Measurements from ENCODE around the gene KRAS. TPM values are rescaled to one million over a fixed set of nuclear protein-coding genes. Genes with fewer than 3 reads are reported as not detected.

Gene KRAS
- total RNA-seq, 2 experiments from 2014 or later = 17.0 to 19.0 TPM

DNA sequence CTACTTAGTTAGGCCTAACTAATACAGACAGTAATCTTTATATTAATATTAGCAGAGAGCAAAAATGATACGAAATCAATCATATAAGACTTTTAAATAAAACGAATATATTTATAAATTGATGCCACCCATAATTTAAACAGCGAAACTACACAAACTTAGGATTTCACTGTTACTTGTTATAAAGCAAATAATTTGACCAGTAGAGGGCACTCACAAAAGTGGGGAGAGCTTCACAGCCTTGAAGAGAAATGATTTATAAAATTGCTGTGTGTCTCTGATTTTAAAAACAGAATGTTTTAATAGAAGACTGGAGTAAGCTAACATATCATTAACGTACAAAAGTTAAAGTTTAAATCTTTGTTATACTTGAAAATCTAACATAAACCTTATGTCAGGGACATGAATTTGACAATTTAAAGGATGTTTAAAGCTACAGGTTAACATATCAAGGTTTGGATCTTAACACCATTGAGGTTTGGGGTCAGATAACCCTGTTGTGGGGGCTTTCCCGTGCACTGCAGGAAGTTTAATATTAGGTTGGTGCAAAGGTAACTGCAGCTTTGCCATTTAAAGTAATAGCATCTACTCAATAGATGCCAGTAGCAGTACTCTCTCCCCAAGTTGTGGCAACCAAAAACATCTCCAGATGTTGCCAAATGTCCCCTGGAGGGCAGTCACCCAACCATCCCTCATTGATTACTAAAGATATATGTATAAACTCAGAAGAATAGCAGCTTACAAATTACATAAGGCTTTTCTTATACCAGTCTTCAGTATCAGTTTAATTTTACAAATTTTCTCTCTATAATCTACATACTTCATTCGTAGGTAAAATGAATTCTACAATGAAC lies 9.3 kb downstream of the KRAS start:
- CTCF ChIA-PET = interaction anchor here (0.7 to 2.4 kb wide), 42 partner anchors 8 to 1186 kb away, joined by 3 to 21 read pairs (median 4); partner anchors contain the start of genes DNAI7, ETFRF1 and KRAS
- ATAC-seq = peak; percentile 90
- peaks cover 42% of the 10 kb centered on the region for H3K36me3 Mint-ChIP-seq (ENCODE audit: low read depth)

DNA sequence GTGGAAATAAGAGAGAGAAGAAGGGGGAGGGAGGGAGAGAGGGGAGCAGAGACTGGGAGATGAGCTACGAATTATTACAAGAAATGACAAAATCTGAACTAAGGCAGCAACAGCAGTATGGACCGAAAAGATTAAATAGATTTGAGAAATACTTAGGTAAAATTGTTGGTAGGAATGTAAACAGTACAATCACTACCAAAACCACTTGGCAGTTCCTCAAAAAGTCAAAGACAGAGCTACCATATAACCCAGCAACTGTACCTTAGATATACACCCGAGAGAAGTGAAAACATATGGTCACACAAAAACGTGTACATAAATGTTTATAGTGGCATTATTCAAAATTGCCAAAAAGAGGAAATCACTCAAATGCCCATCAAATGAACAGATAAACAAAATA lies 14.1 kb downstream of the KRAS start:
- no peak for DNase-seq
- no peak overlapping the region for H3K4me3 Mint-ChIP-seq
- CTCF ChIA-PET = interaction anchor here (1.3 kb wide), 1 partner anchor 246 kb away, joined by 3 read pairs; no protein-coding TSS in a partner anchor
- intact Hi-C loops (cut with micrococcal nuclease) = loop anchor here (5.0 kb wide), 1 partner anchor 39 kb away; the partner anchor contains the start of genes DNAI7 and ETFRF1
- H3K36me3 Mint-ChIP-seq (ENCODE audit: low read depth) = peaks cover 28% of the 10 kb centered on the region
- peaks cover 35% of the 10 kb centered on the region for H3K4me1 Mint-ChIP-seq (ENCODE audit: low read depth)
- POLR2A ChIA-PET = interaction anchor here (1.0 kb wide), 1 partner anchor 129 kb away, joined by 5 read pairs; no protein-coding TSS in a partner anchor
- no peak for TF ChIP-seq CTCF (IDR thresholded peaks at IDR 0.05)
- no peaks in the 10 kb centered on the region for H3K27me3 Mint-ChIP-seq
- no peaks in the 10 kb centered on the region for H3K9me3 Mint-ChIP-seq
- ATAC-seq = no peak
- H3K27ac Mint-ChIP-seq = peak overlapping the region; percentile 34

More for the DNA sequence above, 9.3 kb downstream of the KRAS start:
- Mint-ChIP-seq H3K4me1 (ENCODE audit: low read depth) (peaks cover 56% of the 10 kb centered on the region), H3K27me3 (no peaks in the 10 kb centered on the region), H3K9me3 (peaks cover 3% of the 10 kb centered on the region), H3K4me3 (no peak overlapping the region), H3K27ac (no peak overlapping the region)
- intact Hi-C loops (cut with micrococcal nuclease) = loop anchor here (1.0 kb wide), 1 partner anchor 147 kb away; no protein-coding TSS in a partner anchor
- DNase-seq = peak; percentile 65
- peak; percentile 83 for TF ChIP-seq CTCF (IDR thresholded peaks at IDR 0.05)
- POLR2A ChIA-PET = interaction anchor here (0.6 to 1.8 kb wide), 8 partner anchors 10 to 143 kb away, joined by 3 to 9 read pairs (median 3); partner anchors contain the start of gene KRAS

DNA sequence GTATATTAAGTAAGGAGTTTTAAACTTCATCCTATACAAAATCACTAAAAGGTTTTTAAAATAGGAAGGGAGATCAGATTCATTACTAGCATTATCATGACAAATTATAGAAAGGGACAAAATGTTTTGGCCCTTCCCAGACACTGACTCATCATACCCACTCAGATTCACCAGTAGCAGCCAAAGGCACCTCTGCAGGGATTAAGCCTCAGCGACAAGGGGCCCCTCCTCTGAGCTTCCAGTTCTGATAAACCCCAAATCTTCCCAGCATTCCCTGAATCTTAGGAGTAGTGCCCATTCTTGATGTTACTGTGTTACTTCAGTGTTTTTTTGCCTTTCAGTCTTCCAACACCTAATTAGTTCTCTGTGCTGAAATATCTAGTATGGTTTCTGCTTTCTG lies 14.5 kb downstream of the KRAS start:
- Mint-ChIP-seq H3K4me1 (ENCODE audit: low read depth) (peaks cover 31% of the 10 kb centered on the region), H3K9me3 (no peaks in the 10 kb centered on the region), H3K4me3 (no peak overlapping the region), H3K36me3 (ENCODE audit: low read depth) (peaks cover 28% of the 10 kb centered on the region), H3K27ac (peak overlapping the region; percentile 34), H3K27me3 (no peaks in the 10 kb centered on the region)
- ChIA-PET CTCF (interaction anchor here (1.3 kb wide), 1 partner anchor 245 kb away, joined by 3 read pairs; no protein-coding TSS in a partner anchor), POLR2A (interaction anchor here (0.5 to 1.0 kb wide), 2 partner anchors 21 to 130 kb away, joined by 3 to 5 read pairs; no protein-coding TSS in a partner anchor)
- intact Hi-C loops (cut with micrococcal nuclease) = loop anchor here (5.0 kb wide), 1 partner anchor 39 kb away; the partner anchor contains the start of genes DNAI7 and ETFRF1
- DNase-seq (no peak), ATAC-seq (no peak)
- TF ChIP-seq CTCF (IDR thresholded peaks at IDR 0.05) = no peak

GRCh38 chr12:25213338-25213737 lies 37.4 kb downstream of the KRAS start:
- DNase-seq (no peak), ATAC-seq (no peak)
- intact Hi-C loops (cut with micrococcal nuclease) = no loop called here
- ChIA-PET CTCF (interaction anchor here (1.2 kb wide), 1 partner anchor 28 kb away, joined by 6 read pairs; no protein-coding TSS in a partner anchor), POLR2A (no interaction called here)
- H3K4me3 Mint-ChIP-seq = no peak overlapping the region
- H3K4me1 Mint-ChIP-seq (ENCODE audit: low read depth) = peaks cover 10% of the 10 kb centered on the region
- no peak for TF ChIP-seq CTCF (IDR thresholded peaks at IDR 0.05)
- H3K36me3 Mint-ChIP-seq (ENCODE audit: low read depth) = peaks cover 11% of the 10 kb centered on the region
- H3K9me3 Mint-ChIP-seq = no peaks in the 10 kb centered on the region
- H3K27ac Mint-ChIP-seq = no peak overlapping the region
- no peaks in the 10 kb centered on the region for H3K27me3 Mint-ChIP-seq

Data from activated CD8-positive, alpha-beta T cell treated with anti-CD3 and anti-CD28 coated beads for 36 hours (primary cell).